ENCODE results near the gene WASHC4. TPM values are rescaled to one million over a fixed set of nuclear protein-coding genes. Genes with fewer than 3 reads are reported as not detected.

The WASHC4 gene
- total RNA-seq (2021; ENCODE audit: unreplicated experiment) (25.5 TPM), Bru-seq, nascent RNA (percentile 86 among the genes with signal in this experiment), BruChase-seq, experiment 1, labeled RNA remaining after a 6-hour chase (percentile 87 among the genes with signal in this experiment), BruChase-seq, experiment 2, labeled RNA remaining after a 2-hour chase (percentile 89 among the genes with signal in this experiment)
- 5.9 and 6.8 TPM in 2 replicates for polyA plus RNA-seq (2012)
- long read RNA-seq, partial matches to known transcripts = 14 of 60 reads
- long read RNA-seq, other reads (novel, unspliced or antisense) = 42 of 60 reads

GRCh38 chr12:105107494-105108371, at the start of gene WASHC4:
Gene WASHC4, plus strand, starts transcription at chr12:105107731. Its CDS starts 70 bp downstream, at chr12:105107801.
- BruUV-seq (replicated peaks) = no TSS peak
- ChIA-PET RAD21 (ENCODE audit: low non-redundant PET in 1 of 2, low total read pairs in 2 of 2, uncharacterized antibody in 2 of 2, unreplicated experiment in 2 of 2) (no interaction called here), POLR2A (no interaction called here), CTCF (no interaction called here)
- ATAC-seq (peak; percentile 97), DNase-seq (ENCODE audit: low read depth, low spot score) (peak; percentile 68)
- H3K4me1 ChIP-seq (ENCODE audit: control insufficient read depth in 1 of 2, insufficient read depth in 2 of 2, low read length in 2 of 2) = peaks cover 3 to 27% of the 10 kb centered on the region in 2 experiments; a peak in 3 of 4 replicates
- H3K27me3 ChIP-seq (ENCODE audit: insufficient read depth, low read length) = no peaks in the 10 kb centered on the region
- H3K36me3 ChIP-seq (ENCODE audit: control insufficient read depth in 1 of 2, insufficient read depth in 2 of 2, low read length in 2 of 2) = peaks cover 0 to 2% of the 10 kb centered on the region in 2 experiments; a peak in 3 of 4 replicates
- peak within 1 kb of the TSS; percentile 69 for H3K27ac ChIP-seq (ENCODE audit: low read depth, low read length)
- H3K9me3 ChIP-seq (ENCODE audit: control insufficient read depth in 1 of 2, insufficient read depth in 1 of 2, low read depth in 1 of 2, low read length in 2 of 2) = no peaks in the 10 kb centered on the region
- peak within 1 kb of the TSS; percentile 96 for H2AFZ ChIP-seq (ENCODE audit: low read depth, low read length, poor library complexity, severe bottlenecking)
- peaks cover 50% of the 10 kb centered on the region for H3K79me2 ChIP-seq (ENCODE audit: insufficient read depth, low read length)
- intact Hi-C loops (cut with micrococcal nuclease) = no loop called here
- peak within 1 kb of the TSS; percentile 87 to 88 for H3K4me3 ChIP-seq (replicated peaks in 1 of 2; ENCODE audit: low read depth in 1 of 2, low read length in 2 of 2)
- peak within 1 kb of the TSS; percentile 92 for H3K4me2 ChIP-seq (ENCODE audit: low read length)
- H3K9ac ChIP-seq (ENCODE audit: low read length) = peak within 1 kb of the TSS; percentile 77
- no peaks in the 10 kb centered on the region for H4K20me1 ChIP-seq (ENCODE audit: insufficient read depth)
- no peaks in the 10 kb centered on the region for H3K9me2 ChIP-seq (ENCODE audit: insufficient read depth)
- TF ChIP-seq MAX (IDR thresholded peaks at IDR 0.05) (peak; percentile 98), CTCF (IDR thresholded peaks at IDR 0.05 in 2 of 3, conservative IDR thresholded peaks at IDR 0.05 in 1 of 3; ENCODE audit: borderline replicate concordance in 1 of 3, insufficient read depth in 1 of 3, low read depth in 2 of 3, low read length in 2 of 3) (no peak), YY1 (IDR thresholded peaks at IDR 0.05; ENCODE audit: extremely low read depth, insufficient replicate concordance, low read depth, low read length) (peak; percentile 96), POLR2AphosphoS5 (IDR thresholded peaks at IDR 0.05; ENCODE audit: low read depth, low read length) (peak; percentile 98), CEBPB (IDR thresholded peaks at IDR 0.05; ENCODE audit: low read depth) (no peak; the same call in 1 of the 2 replicates), ZNF274 (IDR thresholded peaks at IDR 0.05; ENCODE audit: low read depth, low read length) (no peak), EGR1 (IDR thresholded peaks at IDR 0.05; ENCODE audit: low read depth) (peak; percentile 77), CBX3 (IDR thresholded peaks at IDR 0.05; ENCODE audit: low read depth) (peak; percentile 83), EZH2phosphoT487 (IDR thresholded peaks at IDR 0.05; ENCODE audit: borderline replicate concordance) (no peak), JUND (IDR thresholded peaks at IDR 0.05) (peak; percentile 26; the same call in 1 of the 2 replicates), SP1 (IDR thresholded peaks at IDR 0.05; ENCODE audit: low read depth) (peak; percentile 84), POLR2A (IDR thresholded peaks at IDR 0.05; ENCODE audit: borderline replicate concordance, extremely low read depth, insufficient read depth, insufficient read length) (peak; percentile 93), FOSL1 (IDR thresholded peaks at IDR 0.05; ENCODE audit: low read depth) (no peak; the same call in 1 of the 2 replicates), REST (IDR thresholded peaks at IDR 0.05; ENCODE audit: low read depth) (no peak), SIN3A (IDR thresholded peaks at IDR 0.05; ENCODE audit: low read depth) (peak; percentile 97), SRF (IDR thresholded peaks at IDR 0.05; ENCODE audit: low read depth) (no peak; the same call in 1 of the 2 replicates), EZH2 (IDR thresholded peaks at IDR 0.05) (no peak), ZFX (IDR thresholded peaks at IDR 0.05) (peak; percentile 67)

All from HCT116 (cell line).